GM12875 (cell line): ENCODE measurements around the gene MYO3B.

ENCODE experiments used
- H3K4me3 ChIP-seq: one replicate; pipeline ENCODE4 v1.5.1; 2011; ENCODE audit warnings: low read depth, low read length, control low read depth
- TF ChIP-seq, protein P1 (sequence below): IDR thresholded peaks from 2 replicates; pipeline ENCODE4 v1.5.1; 2011; ENCODE audit warnings: low read depth, mild to moderate bottlenecking, control low read depth, inconsistent platforms, low read length, moderate library complexity, borderline replicate concordance; ENCODE audit not compliant: insufficient read depth

The MYO3B gene

GRCh38 chr2:170554278-170554955, 376.5 kb downstream of the MYO3B start:
- TF ChIP-seq, protein P1, sequence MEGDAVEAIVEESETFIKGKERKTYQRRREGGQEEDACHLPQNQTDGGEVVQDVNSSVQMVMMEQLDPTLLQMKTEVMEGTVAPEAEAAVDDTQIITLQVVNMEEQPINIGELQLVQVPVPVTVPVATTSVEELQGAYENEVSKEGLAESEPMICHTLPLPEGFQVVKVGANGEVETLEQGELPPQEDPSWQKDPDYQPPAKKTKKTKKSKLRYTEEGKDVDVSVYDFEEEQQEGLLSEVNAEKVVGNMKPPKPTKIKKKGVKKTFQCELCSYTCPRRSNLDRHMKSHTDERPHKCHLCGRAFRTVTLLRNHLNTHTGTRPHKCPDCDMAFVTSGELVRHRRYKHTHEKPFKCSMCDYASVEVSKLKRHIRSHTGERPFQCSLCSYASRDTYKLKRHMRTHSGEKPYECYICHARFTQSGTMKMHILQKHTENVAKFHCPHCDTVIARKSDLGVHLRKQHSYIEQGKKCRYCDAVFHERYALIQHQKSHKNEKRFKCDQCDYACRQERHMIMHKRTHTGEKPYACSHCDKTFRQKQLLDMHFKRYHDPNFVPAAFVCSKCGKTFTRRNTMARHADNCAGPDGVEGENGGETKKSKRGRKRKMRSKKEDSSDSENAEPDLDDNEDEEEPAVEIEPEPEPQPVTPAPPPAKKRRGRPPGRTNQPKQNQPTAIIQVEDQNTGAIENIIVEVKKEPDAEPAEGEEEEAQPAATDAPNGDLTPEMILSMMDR = no peak
- no peak overlapping the region for H3K4me3 ChIP-seq

DNA sequence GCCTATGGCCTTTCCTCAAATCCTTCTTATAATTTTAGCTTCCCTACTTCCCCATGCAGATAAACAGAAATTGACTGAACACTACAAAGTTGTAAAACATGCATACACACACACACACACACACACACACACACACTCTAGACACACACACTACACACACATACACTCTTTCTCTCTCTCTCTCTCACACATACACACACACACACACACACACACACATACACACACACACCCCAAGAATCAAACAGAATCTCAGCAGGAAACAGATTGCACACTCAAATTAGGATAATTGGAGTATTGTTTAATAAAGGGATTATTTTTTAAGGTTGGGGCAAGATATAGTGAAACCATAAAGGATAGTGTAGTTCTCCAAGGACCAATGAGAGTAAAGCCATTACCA, 385.0 kb downstream of the MYO3B start:
- TF ChIP-seq, protein P1 = no peak
- H3K4me3 ChIP-seq = no peak overlapping the region

DNA sequence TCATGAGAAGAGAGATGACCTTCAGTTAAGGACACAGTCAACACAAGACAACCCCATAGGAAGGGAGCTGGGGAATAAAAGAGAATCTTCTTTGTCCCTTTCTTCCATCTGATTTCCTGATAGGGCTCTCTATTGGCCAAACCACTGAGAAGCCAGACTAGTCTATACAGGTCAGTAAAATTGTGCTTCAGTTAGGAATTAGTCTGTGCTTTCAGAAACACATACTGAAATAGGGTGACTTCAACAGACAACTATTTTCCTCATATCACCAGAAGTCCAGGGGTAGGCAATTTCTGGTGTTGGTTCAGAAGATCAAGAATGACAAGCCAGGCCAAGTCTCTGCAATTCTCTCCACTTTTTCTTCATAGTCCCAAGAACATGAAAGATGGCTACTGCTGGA, 385.5 kb downstream of the MYO3B start:
- TF ChIP-seq, protein P1 = no peak
- H3K4me3 ChIP-seq = no peak overlapping the region

- H3K4me3 ChIP-seq = no peak overlapping the region
- TF ChIP-seq, protein P1 = no peak
Measured at GRCh38 chr2:170566138-170566537, 388.2 kb downstream of the MYO3B start.

DNA sequence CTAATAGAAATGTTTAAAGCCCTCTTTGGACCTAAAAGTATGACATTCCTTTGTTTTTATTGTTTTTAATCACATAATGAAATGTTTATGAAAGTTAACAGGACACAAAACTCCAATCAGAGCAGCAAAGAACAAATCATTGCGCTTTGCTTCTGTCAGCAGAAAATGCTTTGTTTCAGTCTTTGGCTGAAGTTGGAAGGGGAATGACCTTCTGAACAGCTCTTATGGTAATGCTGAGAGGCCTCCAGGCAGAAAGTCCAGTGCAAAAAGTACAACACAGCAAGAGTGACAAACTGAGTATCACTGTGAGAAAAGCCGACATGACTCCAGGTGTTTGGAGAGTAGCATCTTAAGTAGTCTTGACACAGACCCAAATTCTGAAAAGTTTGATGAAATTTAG, 389.5 kb downstream of the MYO3B start:
- TF ChIP-seq, protein P1 = no peak

GRCh38 chr2:170568511-170568910, 390.6 kb downstream of the MYO3B start:
- no peak overlapping the region for H3K4me3 ChIP-seq
- TF ChIP-seq, protein P1 = no peak

More for the DNA sequence above, 389.5 kb downstream of the MYO3B start:
- no peak overlapping the region for H3K4me3 ChIP-seq

DNA sequence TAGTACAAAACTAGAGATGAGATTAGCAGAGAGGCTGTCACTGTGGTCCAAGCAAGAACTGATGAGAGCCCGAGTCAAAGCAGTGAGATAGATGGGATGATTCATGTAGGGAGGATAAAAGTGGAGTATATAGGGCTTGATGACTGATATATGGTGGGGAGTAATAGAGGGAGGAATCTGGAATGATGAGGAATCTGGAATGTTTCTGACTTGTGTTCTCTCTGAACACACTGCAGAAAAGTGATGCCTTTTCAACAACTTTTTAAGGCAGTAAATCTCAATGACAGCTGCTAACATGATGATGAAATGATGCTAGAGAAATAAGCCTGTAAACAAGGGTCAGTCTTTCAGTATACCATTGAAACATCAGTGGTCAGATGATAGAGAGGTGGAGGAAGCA, 393.7 kb downstream of the MYO3B start:
- TF ChIP-seq, protein P1 = no peak
- no peak overlapping the region for H3K4me3 ChIP-seq
